OCI-LY1 (cell line): ENCODE data around the gene ZFYVE26.
"Not testable (repeated sequence)": the region's sequence is repeated elsewhere in the genome, so short reads cannot be mapped to it uniquely, and the experiment has no call there.

Source experiments
- CTCF ChIP-seq: fragments of 200-600 bp; sonication (generic), shearing (Covaris generic); IDR thresholded peaks from 2 replicates; pipeline ENCODE4 v1.5.1; 2017; ENCODE audit warnings: mild to moderate bottlenecking, antibody characterized with exemption, low read length, moderate library complexity, mixed read lengths
- EZH2 ChIP-seq: fragments of 200-600 bp; sonication (generic), shearing (Covaris generic); IDR thresholded peaks from 2 replicates; pipeline ENCODE4 v1.8.0; 2017; ENCODE audit warnings: borderline replicate concordance, mixed run types, mild to moderate bottlenecking, antibody characterized with exemption, low read length, moderate library complexity, mixed read lengths

- TF ChIP-seq CTCF, EZH2: not testable (repeated sequence)
Observed at GRCh38 chr14:67701492-67701891, 114.9 kb downstream of the ZFYVE26 start, which contains the start of gene RDH12.
